HG02588 (cell line): ENCODE results near the gene SH3BP5.

Experiments used
- ATAC-seq: cut with Tn5 transposase; IDR thresholded peaks from one replicate; pipeline ENCODE4 v1.9.1; 2021; ENCODE audit warnings: mild to moderate bottlenecking, moderate library complexity; ENCODE audit not compliant: unreplicated experiment

Gene SH3BP5

DNA sequence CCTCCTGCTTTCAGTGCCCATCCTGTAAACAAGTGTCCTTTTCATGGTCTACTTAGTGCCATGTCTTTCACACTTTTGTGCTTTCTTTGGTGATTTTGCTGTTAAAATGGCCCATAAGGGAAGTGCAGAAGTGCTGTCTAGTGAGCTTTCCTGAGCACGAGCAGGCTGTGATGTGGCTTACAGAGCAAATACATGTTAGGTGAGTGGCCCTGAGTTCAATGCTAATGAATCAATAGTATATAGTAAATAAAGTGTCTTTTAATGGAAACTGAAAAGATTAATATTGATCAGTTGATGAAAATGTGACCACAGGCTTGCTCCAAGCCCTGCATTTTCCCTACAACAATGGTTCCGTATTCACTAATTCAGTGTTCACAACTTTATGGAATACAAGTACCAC, 5.7 kb downstream of the SH3BP5 start:
- no peak for ATAC-seq

GRCh38 chr3:15326037-15326436, 6.3 kb downstream of the SH3BP5 start:
- no peak for ATAC-seq

DNA sequence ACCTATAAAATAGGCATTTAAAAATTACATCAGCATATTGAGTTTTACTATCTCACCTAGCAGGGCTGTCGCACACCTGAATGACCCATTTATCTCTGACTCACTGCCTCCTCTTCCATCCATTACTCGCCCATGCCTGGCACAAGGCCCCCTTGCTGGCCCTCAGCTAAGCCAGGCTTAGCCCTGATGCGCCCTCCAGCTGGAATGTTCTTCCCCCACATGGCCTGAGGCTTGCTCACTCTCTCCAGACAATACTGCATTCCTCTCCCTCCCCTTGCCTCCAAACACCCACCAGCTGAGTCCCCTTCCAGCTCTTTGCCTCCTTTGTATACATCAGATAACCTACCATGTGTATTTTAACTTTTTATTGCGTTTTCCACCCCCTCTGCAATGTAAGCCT, 7.2 kb downstream of the SH3BP5 start:
- no peak for ATAC-seq

DNA sequence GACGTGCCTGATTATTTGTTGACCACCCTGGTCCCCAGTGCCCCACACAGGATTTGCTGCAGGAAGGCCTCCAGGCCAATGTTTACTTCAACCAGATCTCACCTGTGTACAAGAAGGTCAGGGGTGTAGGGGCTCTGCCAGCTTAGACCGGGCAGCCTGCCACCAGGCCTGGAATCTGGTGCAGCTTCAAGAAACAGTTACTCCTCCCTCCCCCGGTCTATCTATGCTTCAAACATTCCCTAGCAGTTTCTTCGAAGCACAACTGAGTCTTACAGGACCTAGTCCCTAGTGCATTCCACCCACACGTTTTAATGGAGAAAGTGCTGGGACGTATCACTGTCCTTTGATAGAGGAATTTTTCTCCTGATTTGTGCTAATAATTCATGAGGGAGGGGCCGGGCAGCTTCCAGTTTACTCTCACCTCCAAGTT, 8.0 kb downstream of the SH3BP5 start:
- ATAC-seq = no peak

- no peak for ATAC-seq
Measured at GRCh38 chr3:15323063-15323462, 9.3 kb downstream of the SH3BP5 start.

GRCh38 chr3:15321349-15321748, 11.0 kb downstream of the SH3BP5 start:
- ATAC-seq = no peak

DNA sequence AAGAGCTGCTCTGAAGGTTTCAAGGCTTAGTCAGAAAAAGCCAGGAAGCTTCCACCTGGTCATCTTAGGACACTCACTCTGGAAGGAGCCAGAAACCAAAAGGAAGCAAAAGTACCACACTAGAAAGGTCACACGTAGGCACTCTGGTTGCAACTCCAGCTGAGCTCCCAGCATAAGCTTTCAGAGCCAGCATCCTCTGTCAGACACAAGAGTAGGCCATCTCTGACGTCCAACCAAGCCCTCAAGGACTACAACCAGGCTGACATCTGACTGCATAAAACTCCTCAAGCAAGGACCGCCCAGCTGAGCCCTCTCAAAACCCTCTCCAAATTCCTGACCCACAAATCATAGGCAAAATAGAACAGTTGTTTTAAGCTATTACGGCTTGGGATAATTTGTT, 12.8 kb downstream of the SH3BP5 start:
- ATAC-seq = no peak

DNA sequence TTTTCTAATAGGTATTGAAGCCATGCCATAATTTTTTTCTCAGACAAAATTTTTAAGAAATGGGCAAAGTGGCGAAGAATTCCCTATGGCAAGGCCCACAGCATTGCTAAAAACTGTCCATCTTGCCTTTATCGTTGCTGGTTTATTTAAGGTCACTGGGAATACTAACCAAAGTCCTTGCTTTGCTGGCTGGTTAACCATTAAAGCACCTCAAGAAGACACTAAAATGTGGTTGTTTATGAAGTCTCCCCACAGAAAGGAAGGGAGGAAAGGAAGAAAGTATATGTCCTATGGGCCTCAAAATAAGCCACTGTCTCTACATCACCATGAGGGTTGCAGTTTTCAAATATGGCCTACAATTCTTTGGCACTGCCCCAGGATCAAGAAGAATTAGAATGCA, 13.2 kb downstream of the SH3BP5 start:
- ATAC-seq = no peak

- ATAC-seq = no peak
Measured at GRCh38 chr3:15318661-15319060, 13.7 kb downstream of the SH3BP5 start.

GRCh38 chr3:15316998-15317435, 15.4 kb downstream of the SH3BP5 start:
- ATAC-seq = no peak

DNA sequence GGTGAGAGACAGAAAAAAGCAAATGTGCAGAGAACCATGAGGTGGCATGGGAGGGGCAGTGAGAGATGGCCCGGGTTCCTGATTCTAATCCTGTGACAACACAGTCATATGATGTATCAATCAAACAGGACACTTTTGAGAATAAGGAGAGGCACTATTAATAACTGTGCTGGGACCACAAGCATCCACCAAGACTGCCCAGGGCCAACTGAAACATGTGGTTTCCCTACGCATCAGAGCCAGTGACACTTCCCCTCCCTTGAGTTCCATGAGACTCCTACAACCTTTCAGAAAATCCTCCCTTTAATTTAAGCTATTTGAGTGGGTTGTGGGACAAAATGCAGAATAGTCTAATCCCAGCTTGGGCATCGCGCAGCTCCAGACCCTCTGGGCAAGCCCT, 17.4 kb downstream of the SH3BP5 start:
- ATAC-seq = no peak

- no peak for ATAC-seq
Measured at GRCh38 chr3:15314276-15314675, 18.1 kb downstream of the SH3BP5 start.

- no peak for ATAC-seq
Measured at GRCh38 chr3:15313461-15313860, 18.9 kb downstream of the SH3BP5 start.

DNA sequence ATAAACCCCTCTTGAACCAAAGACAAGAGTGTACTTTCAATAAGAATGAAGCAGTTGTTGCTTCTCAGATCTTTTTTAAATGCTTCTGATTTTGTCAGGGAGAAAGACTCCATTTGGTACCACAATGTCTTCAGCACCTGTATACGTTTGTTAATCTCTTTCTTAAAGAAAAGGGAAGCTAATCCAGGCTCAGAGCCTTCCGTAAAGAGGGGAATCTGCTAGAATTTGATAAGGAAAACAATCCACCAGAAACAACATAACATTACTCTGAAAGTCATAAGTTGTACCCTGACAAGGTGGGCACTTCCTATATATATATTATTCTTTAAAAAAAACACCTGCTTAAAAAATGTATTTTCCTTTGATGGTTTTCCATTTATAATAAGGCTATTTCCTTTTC, 19.8 kb downstream of the SH3BP5 start:
- no peak for ATAC-seq

- peak; percentile 84 for ATAC-seq
Measured at GRCh38 chr3:15310491-15311370, 21.7 kb downstream of the SH3BP5 start.

DNA sequence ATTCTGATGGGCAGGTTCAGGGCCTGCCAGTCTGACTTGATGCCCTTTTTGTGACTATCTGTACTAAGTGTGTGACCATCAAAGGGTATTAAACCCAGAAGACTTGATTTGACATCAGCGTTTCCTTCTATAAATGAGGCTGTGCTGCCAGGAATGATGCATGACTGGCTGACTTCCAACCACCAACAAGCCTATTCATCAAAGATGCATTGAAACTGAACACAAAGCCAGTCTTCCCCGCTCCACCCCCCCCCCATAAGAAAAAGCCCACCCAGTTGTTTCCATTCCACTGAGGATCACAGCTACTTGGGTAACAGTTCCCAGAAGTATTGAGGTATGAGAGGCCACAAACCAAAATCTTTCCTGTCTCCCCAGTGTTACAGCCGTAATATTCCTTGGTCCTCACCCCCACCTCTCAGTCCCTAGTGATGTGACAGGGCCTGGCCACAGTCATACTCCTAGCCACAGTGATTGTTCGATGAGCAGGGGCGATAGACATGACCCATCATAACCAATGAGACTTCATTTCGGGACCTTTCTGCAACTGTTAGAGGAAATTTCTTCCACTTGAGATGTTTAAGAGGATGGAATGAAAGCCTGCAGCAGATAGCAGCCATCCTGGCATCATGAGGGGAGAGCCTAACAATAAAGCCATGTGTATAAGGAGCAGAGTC, 22.6 kb downstream of the SH3BP5 start:
- ATAC-seq = no peak

DNA sequence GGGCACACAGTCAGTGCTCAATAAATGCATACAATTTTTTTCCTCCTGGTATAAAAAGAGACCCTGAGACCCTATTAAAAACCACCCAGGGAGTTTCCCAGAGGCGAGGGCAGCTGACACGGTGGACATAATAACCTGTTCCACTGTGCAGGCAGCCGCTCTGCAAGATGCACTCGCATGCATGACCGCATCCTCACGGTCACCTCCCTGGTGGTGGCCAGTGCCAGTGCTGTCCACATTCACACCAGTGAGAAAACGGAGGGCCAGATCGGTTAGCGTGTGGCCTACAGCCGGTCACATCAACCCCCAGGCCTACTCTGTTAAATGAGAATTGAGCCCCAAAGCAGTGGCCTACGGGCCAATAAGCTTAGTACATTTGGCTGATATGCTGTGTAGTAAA, 24.8 kb downstream of the SH3BP5 start:
- no peak for ATAC-seq

GRCh38 chr3:15306979-15307359, 25.4 kb downstream of the SH3BP5 start:
- ATAC-seq = no peak

DNA sequence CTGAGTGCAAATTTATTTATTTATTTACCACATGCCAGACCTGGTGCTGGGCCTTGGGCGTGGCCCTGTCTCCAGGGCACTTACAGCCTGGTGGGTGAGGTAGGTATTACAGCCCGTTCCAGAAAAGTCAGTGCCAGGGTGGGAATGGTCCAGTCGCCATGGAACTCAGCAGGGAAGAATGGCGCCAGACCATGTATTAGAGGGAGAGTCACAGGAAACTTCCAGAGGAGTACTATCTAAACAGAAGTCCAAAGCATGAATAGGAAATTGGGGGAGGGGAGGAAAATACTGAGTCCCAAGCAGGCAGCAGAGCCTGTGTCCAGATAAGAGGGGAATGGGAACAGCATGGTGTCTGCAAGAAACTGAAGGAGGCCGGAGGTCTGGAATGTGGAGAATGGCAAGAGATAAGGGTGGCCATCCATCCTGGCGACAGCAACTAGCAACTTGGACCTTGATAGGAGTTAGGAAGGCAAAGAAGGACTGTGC, 27.0 kb downstream of the SH3BP5 start:
- no peak for ATAC-seq

GRCh38 chr3:15303728-15304127, 28.7 kb downstream of the SH3BP5 start:
- ATAC-seq = no peak

DNA sequence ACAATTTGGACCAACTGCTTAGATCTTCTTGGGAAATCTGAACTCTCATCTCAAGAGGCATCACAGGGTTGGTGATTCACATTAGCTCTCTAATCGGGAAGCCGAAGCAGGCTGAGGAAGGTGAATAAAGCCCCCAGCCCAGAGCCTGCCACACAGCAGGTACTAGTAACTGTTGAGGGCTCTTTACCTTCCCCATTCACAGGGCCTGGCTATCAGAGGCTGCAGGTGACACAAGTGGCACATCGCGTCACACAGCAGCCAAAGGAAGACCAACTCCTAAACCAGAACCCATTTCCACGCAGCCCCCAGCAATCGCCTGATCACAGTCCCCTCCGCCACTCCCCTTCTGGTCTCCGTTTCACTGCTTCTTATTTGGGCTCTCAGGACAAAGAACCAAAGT, 29.2 kb downstream of the SH3BP5 start:
- no peak for ATAC-seq

- no peak for ATAC-seq
Measured at GRCh38 chr3:15301761-15302160, 30.6 kb downstream of the SH3BP5 start.
